GM12891 (cell line): Measurements from ENCODE around the gene HTATIP2.
A peak's percentile ranks its signal among the peaks of the same experiment; 100 is the strongest.
"Not testable (repeated sequence)": the region's sequence is repeated elsewhere in the genome, so short reads cannot be mapped to it uniquely, and the experiment has no call there.

Source experiments
- DNase-seq: peaks from one replicate; pipeline ENCODE4 v3.0.0; 2011; ENCODE audit warnings: low spot score; ENCODE audit not compliant: insufficient read length
- FAIRE-seq: peaks from 2 replicates; lab custom pipeline; 2011; peaks lifted over from hg19 to GRCh38; lab: Jason Lieb, UNC
- PAX5 ChIP-seq: IDR thresholded peaks from 2 replicates; pipeline ENCODE4 v1.6.1; 2011; ENCODE audit warnings: low read length, moderate library complexity, mild to moderate bottlenecking; ENCODE audit not compliant: insufficient read depth, severe bottlenecking
- POLR2A ChIP-seq: IDR thresholded peaks from 2 replicates; pipeline ENCODE4 v1.6.1; 2011; ENCODE audit warnings: low read depth, low read length, control low read depth
- POLR2AphosphoS5 ChIP-seq: IDR thresholded peaks from 2 replicates; pipeline ENCODE4 v1.6.1; 2011; ENCODE audit warnings: low read depth, low read length, control low read depth
- POU2F2 ChIP-seq: IDR thresholded peaks from 2 replicates; pipeline ENCODE4 v1.6.1; 2011; ENCODE audit warnings: low read depth, mild to moderate bottlenecking, control low read depth, low read length, moderate library complexity
- SPI1 ChIP-seq: IDR thresholded peaks from 2 replicates; pipeline ENCODE4 v1.6.1; 2011; ENCODE audit warnings: low read depth, low read length, control low read depth
- TAF1 ChIP-seq: IDR thresholded peaks from 2 replicates; pipeline ENCODE4 v1.6.1; 2011; ENCODE audit warnings: low read depth, low read length, control low read depth

HTATIP2 gene

GRCh38 chr11:20367313-20367948, 3.9 kb downstream of the HTATIP2 start:
- DNase-seq (no peak), FAIRE-seq (no peak)
- TF ChIP-seq PAX5, result no peak

DNA sequence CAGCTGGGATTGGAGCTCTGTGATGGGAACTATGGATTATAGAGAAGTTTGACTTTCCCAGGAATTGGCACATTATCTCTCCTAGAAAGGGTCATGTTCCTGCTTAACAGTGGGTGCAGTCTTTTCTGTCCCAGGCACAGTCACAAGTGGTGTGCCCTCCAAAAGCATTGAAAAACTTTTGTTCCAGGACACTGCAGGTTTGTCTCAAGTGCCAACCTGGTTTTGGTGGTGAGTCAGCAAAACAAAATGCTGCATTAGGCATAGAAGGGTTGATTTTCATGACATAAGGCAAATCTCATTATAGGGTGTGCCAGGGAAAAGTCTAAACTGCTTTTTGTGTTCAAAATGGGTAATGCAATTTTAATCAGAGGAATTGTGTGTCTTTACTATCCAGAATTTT, 4.9 kb downstream of the HTATIP2 start:
- DNase-seq (no peak), FAIRE-seq (no peak)
- TF ChIP-seq TAF1 (no peak), SPI1 (no peak), POLR2A (no peak)

- no peak for FAIRE-seq
Observed at GRCh38 chr11:20369826-20370225, 6.3 kb downstream of the HTATIP2 start.

GRCh38 chr11:20372081-20372626, 8.6 kb downstream of the HTATIP2 start:
- TF ChIP-seq SPI1 (no peak), POU2F2 (no peak), POLR2A (no peak), POLR2AphosphoS5 (no peak), TAF1 (no peak), PAX5 (no peak)
- DNase-seq (no peak), FAIRE-seq (no peak)

More at GRCh38 chr11:20369826-20370225, 6.3 kb downstream of the HTATIP2 start:
- TF ChIP-seq SPI1, result no peak
- no peak for DNase-seq

- TF ChIP-seq POLR2A (no peak), POU2F2 (no peak)
- FAIRE-seq, result no peak
- no peak for DNase-seq
Observed at GRCh38 chr11:20373147-20373546, 9.6 kb downstream of the HTATIP2 start.

- no peak for FAIRE-seq
- TF ChIP-seq POLR2AphosphoS5 (no peak), PAX5 (no peak)
- DNase-seq, result no peak
Observed at GRCh38 chr11:20373568-20374209, 10.2 kb downstream of the HTATIP2 start.

DNA sequence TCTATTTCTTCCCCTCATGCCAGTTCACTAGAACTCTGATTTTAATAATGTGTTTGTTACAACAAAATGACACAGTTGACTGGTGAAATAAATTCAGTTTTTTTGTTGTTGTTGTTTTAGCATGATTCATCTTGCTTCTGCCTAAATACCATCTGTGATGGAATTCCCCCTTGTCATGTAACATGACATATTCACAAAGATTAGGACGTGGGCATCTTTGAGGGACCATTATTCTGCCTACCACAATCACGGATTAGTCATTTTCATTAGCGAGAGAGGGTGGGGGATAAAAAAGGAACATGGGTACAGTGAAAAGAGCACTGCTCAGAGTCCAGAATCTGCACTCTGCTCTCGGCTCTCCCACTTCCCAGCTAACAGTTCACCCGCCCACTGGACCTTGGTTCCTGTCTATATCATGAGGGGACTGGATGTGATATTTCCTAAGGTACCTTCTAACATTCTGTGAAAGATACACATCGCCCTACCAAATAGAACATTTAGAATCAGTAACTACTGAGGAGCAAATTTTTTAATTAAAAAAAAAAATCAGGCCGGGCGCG, 11.3 kb downstream of the HTATIP2 start:
- TF ChIP-seq TAF1, result no peak
- no peak for TF ChIP-seq POU2F2
- TF ChIP-seq POLR2A, result no peak
- no peak for TF ChIP-seq POLR2AphosphoS5
- TF ChIP-seq PAX5, result no peak
- TF ChIP-seq SPI1, result no peak
- FAIRE-seq (no peak), DNase-seq (no peak)

DNA sequence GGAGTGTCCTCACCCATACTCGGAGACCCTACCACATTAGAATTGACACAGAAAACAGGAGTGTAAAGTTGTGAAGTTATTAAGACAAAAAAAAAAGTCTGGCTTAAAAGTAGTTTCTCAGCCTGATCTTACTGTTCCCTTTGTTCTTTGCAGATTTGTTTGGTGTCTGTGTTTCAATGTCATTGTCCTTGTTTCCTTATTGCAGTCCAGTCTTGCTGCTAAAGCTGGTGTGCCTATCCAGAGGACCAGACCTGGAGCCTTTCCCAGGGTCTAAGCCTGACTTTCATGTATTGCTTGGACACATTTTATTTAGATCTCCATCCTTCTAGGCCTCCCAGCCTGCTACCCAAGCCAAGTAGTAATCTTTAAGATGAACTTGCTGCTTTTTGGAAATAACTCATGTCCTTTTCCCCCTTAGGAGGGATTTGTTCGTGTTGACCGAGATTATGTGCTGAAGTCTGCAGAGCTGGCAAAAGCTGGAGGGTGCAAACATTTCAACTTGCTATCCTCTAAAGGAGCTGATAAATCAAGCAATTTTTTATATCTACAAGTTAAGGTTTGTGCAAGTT, 12.7 kb downstream of the HTATIP2 start:
- DNase-seq (no peak), FAIRE-seq (no peak)
- TF ChIP-seq SPI1, result no peak
- no peak for TF ChIP-seq POU2F2
- TF ChIP-seq PAX5, result no peak
- no peak for TF ChIP-seq POLR2A
- no peak for TF ChIP-seq TAF1
- no peak for TF ChIP-seq POLR2AphosphoS5

GRCh38 chr11:20385996-20386395, 22.5 kb downstream of the HTATIP2 start:
- not testable (repeated sequence) for FAIRE-seq, DNase-seq

GRCh38 chr11:20387261-20388095, 24.0 kb downstream of the HTATIP2 start, which contains the start of gene PRMT3:
TSS of gene PRMT3 (plus strand) at chr11:20387716. CDS start at chr11:20387747, 31 bp downstream.
- peak; percentile 100 for FAIRE-seq
- DNase-seq, result peak; percentile 86
- TF ChIP-seq TAF1, result no peak; the same call in 1 of the 2 replicates
- peak; percentile 4 for TF ChIP-seq PAX5
- no peak for TF ChIP-seq SPI1
- peak; percentile 82; the same call in 1 of the 2 replicates for TF ChIP-seq POU2F2
- TF ChIP-seq POLR2A, result peak; percentile 93
- peak; percentile 91 for TF ChIP-seq POLR2AphosphoS5
